ENCODE data around the gene ATG14. TPM values are rescaled to one million over a fixed set of nuclear protein-coding genes. Genes with fewer than 3 reads are reported as not detected.

The ATG14 gene
- total RNA-seq, 1 donor: 11.6 TPM

DNA sequence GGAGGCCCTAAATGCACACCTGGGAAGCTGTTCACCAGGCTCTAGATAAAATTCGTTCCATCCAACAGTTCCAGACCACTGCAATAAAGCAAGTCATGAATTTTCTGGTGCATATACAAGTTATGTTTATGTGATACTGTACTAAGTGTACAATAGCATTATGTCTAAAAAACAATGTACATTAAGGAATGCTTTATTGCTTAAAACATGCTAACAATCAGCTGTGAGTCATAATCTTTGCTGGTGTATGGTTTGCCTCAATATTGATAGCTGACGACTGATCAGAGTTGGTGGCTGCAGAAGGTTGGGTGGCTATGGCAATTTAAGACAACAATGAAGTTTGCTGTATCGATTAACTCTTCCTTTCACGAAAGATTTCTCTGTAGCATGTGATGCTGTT, 52.3 kb downstream of the ATG14 start:
- DNase-seq (ENCODE audit: low read depth): no peak
- H3K4me3 ChIP-seq (ENCODE audit: low read depth, low read length): no peak overlapping the region
- TF ChIP-seq, protein P1, sequence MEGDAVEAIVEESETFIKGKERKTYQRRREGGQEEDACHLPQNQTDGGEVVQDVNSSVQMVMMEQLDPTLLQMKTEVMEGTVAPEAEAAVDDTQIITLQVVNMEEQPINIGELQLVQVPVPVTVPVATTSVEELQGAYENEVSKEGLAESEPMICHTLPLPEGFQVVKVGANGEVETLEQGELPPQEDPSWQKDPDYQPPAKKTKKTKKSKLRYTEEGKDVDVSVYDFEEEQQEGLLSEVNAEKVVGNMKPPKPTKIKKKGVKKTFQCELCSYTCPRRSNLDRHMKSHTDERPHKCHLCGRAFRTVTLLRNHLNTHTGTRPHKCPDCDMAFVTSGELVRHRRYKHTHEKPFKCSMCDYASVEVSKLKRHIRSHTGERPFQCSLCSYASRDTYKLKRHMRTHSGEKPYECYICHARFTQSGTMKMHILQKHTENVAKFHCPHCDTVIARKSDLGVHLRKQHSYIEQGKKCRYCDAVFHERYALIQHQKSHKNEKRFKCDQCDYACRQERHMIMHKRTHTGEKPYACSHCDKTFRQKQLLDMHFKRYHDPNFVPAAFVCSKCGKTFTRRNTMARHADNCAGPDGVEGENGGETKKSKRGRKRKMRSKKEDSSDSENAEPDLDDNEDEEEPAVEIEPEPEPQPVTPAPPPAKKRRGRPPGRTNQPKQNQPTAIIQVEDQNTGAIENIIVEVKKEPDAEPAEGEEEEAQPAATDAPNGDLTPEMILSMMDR (IDR thresholded peaks at IDR 0.05; ENCODE audit: insufficient read depth, low read length): no peak

DNA sequence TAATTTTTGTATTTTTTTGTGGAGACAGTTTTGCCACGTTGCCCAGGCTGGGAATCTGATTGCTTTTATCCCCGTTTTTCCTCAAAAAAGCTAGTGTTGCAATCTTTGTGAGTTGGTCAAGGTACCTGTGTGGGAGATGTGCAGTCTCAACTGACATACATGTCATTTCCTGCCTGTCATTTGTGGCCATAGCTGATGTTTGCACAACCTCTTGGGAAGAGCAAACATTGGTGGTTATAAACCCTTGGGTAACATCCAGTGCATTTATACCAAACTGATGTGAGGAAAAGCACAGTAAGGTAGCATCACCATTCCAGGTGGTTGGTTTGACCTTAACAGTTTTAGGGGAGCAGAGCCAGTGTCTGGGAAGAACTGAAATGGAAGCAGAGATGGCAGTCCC, 54.7 kb downstream of the ATG14 start:
- no peak for DNase-seq (ENCODE audit: low read depth)

DNA sequence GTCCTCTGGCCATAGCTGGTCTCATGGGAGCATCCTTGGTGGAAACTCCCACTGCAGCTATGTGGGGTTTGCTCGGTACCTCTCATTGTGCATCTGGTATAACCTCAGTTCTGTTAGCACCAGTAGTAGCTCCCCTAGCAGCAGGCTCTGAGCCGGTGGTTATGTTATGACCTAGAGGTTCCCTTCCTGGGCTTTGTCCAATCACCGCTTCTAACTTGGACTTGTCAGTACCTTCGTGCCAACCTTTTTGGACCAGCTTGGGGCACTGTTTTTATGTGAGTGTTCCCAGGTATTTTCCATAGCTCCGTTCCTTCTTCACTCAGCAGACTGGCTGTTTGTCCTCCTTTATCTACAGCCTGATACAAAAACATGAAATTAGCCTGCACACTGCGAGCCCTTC, 55.7 kb downstream of the ATG14 start:
- TF ChIP-seq, protein P1 (IDR thresholded peaks at IDR 0.05; ENCODE audit: insufficient read depth, low read length): no peak
- DNase-seq (ENCODE audit: low read depth): no peak
- no peak overlapping the region for H3K4me3 ChIP-seq (ENCODE audit: low read depth, low read length)

More for the DNA sequence above, 54.7 kb downstream of the ATG14 start:
- no peak overlapping the region for H3K4me3 ChIP-seq (ENCODE audit: low read depth, low read length)
- TF ChIP-seq, protein P1 (IDR thresholded peaks at IDR 0.05; ENCODE audit: insufficient read depth, low read length): no peak

DNA sequence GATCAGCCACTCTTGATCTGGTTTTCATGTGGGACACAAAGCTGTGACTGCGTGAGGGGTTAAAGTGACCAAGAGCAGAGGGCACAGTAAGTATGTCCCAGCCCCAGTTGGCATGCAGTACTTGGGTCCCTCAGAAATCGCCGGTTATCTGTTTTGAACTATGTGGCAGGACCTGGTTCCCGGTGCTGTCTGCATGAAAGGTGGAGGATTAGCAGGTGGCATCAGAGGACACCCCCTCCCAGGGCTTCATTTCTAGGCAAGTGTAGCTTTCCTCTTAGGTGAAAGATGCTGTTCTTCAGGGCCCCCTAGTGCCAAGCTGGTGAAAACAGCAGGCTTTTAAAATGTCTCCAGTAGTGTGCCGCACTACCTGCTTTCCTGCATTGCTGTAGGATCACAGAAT, 57.1 kb downstream of the ATG14 start:
- H3K4me3 ChIP-seq (ENCODE audit: low read depth, low read length): no peak overlapping the region
- DNase-seq (ENCODE audit: low read depth): peak; percentile 61
- TF ChIP-seq, protein P1 (IDR thresholded peaks at IDR 0.05; ENCODE audit: insufficient read depth, low read length): peak; percentile 79

DNA sequence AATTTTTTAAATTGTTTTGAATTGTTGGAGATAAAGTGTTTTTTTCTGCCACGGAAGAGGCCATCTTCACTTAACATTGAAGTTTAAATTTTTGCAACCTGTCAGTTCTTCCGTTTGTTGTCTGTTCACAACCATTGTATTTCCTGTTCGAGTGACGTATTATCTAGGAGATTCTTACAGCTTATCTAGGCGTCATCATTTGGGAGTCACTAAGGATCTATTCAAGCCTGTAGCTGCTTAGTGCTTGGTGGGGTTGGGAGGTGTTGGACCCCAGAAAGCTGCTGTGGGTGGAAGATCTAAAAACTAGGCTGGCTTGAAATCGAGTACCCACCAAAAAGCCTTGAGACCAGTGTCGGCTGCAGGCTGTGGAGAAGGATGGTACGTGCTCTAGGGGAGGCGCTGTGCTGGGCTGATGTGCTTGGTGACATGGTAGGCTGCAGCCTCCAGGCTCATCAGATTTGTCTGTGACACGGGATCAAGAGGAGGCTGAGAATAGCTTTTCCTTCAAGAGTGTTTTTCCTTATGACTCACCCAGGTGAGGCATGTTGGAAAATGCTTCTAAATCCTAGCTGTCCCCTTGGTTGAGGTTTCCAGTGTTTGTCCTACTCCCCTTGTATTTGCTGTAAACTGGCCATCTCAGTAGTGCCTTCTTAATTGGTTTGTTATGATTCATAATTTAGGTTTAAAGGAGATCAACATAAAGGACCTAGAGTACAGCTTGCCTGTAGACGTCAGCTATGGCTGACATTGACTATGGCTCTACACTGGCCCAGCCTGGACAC, 57.8 kb downstream of the ATG14 start:
- DNase-seq (ENCODE audit: low read depth): no peak
- TF ChIP-seq, protein P1 (IDR thresholded peaks at IDR 0.05; ENCODE audit: insufficient read depth, low read length): no peak

DNA sequence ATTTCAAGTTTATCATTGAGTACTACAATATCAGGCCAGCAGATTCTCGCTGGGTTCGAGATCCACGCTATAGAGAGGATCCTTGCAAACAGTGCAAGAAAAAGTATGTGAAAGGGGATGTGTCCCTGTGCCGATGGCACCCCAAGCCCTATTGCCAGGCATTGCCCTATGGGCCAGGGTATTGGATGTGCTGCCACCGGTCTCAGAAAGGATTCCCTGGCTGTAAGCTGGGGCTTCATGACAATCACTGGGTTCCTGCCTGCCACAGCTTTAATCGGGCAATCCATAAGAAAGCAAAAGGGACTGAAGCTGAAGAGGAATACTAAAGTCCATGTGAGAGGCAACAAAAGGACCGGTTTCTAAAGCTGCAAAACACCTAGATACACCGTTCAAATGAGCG, 59.4 kb downstream of the ATG14 start:
- no peak overlapping the region for H3K4me3 ChIP-seq (ENCODE audit: low read depth, low read length)
- TF ChIP-seq, protein P1 (IDR thresholded peaks at IDR 0.05; ENCODE audit: insufficient read depth, low read length): no peak
- no peak for DNase-seq (ENCODE audit: low read depth)

More for the DNA sequence above, 57.8 kb downstream of the ATG14 start:
- H3K4me3 ChIP-seq (ENCODE audit: low read depth, low read length): no peak overlapping the region

All from fibroblast of the aortic adventitia (primary cell).